HepG2 (cell line): Measurements from ENCODE around the gene SOWAHA. TPM values are rescaled to one million over a fixed set of nuclear protein-coding genes. Genes with fewer than 3 reads are reported as not detected.
A peak's percentile ranks its signal among the peaks of the same experiment; 100 is the strongest.
"Not testable (repeated sequence)": the region's sequence is repeated elsewhere in the genome, so short reads cannot be mapped to it uniquely, and the experiment has no call there.

ENCODE experiments used
- ATAC-seq: fragments of 200-7000 bp; cut with Tn5 transposase; 3 replicates; pipeline ENCODE4 v1.9.1; 2020; ENCODE audit warnings: mild to moderate bottlenecking, moderate library complexity
- BruUV-seq: library from RNA; stranded (reverse); fragments of 400-500 nt; replicated peaks from 2 replicates; lab custom pipeline; 2021; lab: Mats Ljungman, UMichigan
- CTCF ChIA-PET: fragments of 300-600 bp; formaldehyde crosslinking; extraction: SDS; loops from one replicate; lab custom pipeline; 2021; ENCODE audit warnings: low total read pairs, inconsistent platforms, low intra/inter-chr PET ratio; lab: Yijun Ruan, JAX
- POLR2A ChIA-PET: fragments of 350-600 bp; sonication (Branson Sonifier 250); formaldehyde crosslinking; loops from one replicate; lab custom pipeline; 2020; ENCODE audit warnings: antibody characterized with exemption, inconsistent platforms; lab: Yijun Ruan, JAX
- DNase-seq: peaks from one replicate; pipeline ENCODE4 v3.0.0-alpha.2; 2015; ENCODE audit warnings: low spot score
- FAIRE-seq: peaks from 3 replicates; lab custom pipeline; 2011; peaks lifted over from hg19 to GRCh38; lab: Jason Lieb, UNC
- H2AFZ ChIP-seq: one replicate; pipeline ENCODE4 v1.6.1; 2011; ENCODE audit warnings: low read length, inconsistent platforms
- H3K27ac ChIP-seq: fragments of 300-600 bp; 3 replicates; pipeline ENCODE4 v1.8.0; 2011; ENCODE audit warnings: mixed run types, mild to moderate bottlenecking, mixed read lengths, low read length, inconsistent platforms; ENCODE audit not compliant: insufficient read depth; ENCODE audit errors: extremely low read length
- H3K27me3 ChIP-seq, 2 experiments: fragments of 200-600 bp in 1 of 2; 2 replicates in 1 of 2; 3 replicates in 1 of 2; pipeline versions ENCODE4 v1.6.0 to v1.8.0; 2011; ENCODE audit warnings: low read length in 2 of 2, mild to moderate bottlenecking in 2 of 2, moderate library complexity in 2 of 2, inconsistent platforms in 1 of 2; ENCODE audit not compliant: insufficient read depth in 2 of 2, control insufficient read depth in 1 of 2
- H3K36me3 ChIP-seq, 2 experiments: fragments of 200-600 bp in 1 of 2; replicated peaks in 1 of 2; 2 replicates in 1 of 2; 3 replicates in 1 of 2; pipeline versions ENCODE4 v1.5.1 to v1.8.0; 2011; ENCODE audit warnings: low read length in 2 of 2, inconsistent platforms in 1 of 2; ENCODE audit not compliant: insufficient read depth in 2 of 2, control insufficient read depth in 1 of 2
- H3K4me1 ChIP-seq: 2 replicates; pipeline ENCODE4 v1.5.1; 2012; ENCODE audit warnings: low read length, inconsistent platforms; ENCODE audit not compliant: insufficient read depth
- H3K4me2 ChIP-seq: 2 replicates; pipeline ENCODE4 v1.6.0; 2011; ENCODE audit warnings: low read depth, low read length, inconsistent platforms
- H3K4me3 ChIP-seq, 3 experiments: fragments of 200-600 bp in 1 of 3; sonication (generic), shearing (Covaris generic) in 1 of 3; replicated peaks in 1 of 3; 2 replicates each; pipeline ENCODE4 v1.5.1; 2011 to 2016; ENCODE audit warnings: low read length in 3 of 3, inconsistent platforms in 2 of 3, low read depth in 2 of 3, mild to moderate bottlenecking in 2 of 3, control low read depth in 1 of 3, mixed read lengths in 1 of 3; ENCODE audit not compliant: insufficient read depth in 1 of 3
- H3K79me2 ChIP-seq: one replicate; pipeline ENCODE4 v1.6.1; 2011; ENCODE audit warnings: low read length, inconsistent platforms; ENCODE audit not compliant: insufficient read depth
- H3K9ac ChIP-seq: 2 replicates; pipeline ENCODE4 v1.6.0; 2011; ENCODE audit warnings: mild to moderate bottlenecking, low read depth, low read length, inconsistent platforms; ENCODE audit not compliant: insufficient read depth
- H3K9me3 ChIP-seq: 2 replicates; pipeline ENCODE4 v1.5.1; 2012; ENCODE audit warnings: mild to moderate bottlenecking, low read length
- H4K20me1 ChIP-seq: 2 replicates; pipeline ENCODE4 v1.6.0; 2011; ENCODE audit warnings: inconsistent platforms, mild to moderate bottlenecking, low read length, moderate library complexity; ENCODE audit not compliant: insufficient read depth
- CEBPB ChIP-seq: IDR thresholded peaks from 2 replicates; pipeline ENCODE4 v1.6.1; 2011; ENCODE audit warnings: low read depth, low read length, improper control_type of control experiment, borderline replicate concordance
- SRSF4 ChIP-seq: fragments of 200-400 bp; formaldehyde crosslinking; IDR thresholded peaks from one replicate; pipeline ENCODE4 v1.6.1; 2018; ENCODE audit warnings: mild to moderate bottlenecking, low read depth, low read length, moderate library complexity; ENCODE audit not compliant: poor library complexity, severe bottlenecking
- ZNF121 ChIP-seq: sonication (generic); formaldehyde crosslinking; IDR thresholded peaks from 2 replicates; pipeline ENCODE4 v1.5.0; 2020; ENCODE audit warnings: mild to moderate bottlenecking, missing genetic modification reagents
- WGBS: methylation state at CpG from one replicate; pipeline ENCODE4 v1.1.6; 2017; ENCODE audit warnings: low lambda C conversion rate; 5-methylcytosine and 5-hydroxymethylcytosine counted together
- in situ Hi-C: cut with HindIII; loops from 2 replicates; pipeline ENCODE4 v1.10.0; 2017; ENCODE audit warnings: low pct_unique_long_range_greater_than_20kb; ENCODE audit not compliant: extremely low pct_ligation_motif_present
- intact Hi-C: fragments of 100-400 bp; cut with micrococcal nuclease; formaldehyde crosslinking; loops from one replicate; pipeline ENCODE4 v1.10.0; 2022; ENCODE audit not compliant: unreplicated experiment
- polyA plus RNA-seq, 8 experiments: library from polyadenylated mRNA; depleted of rRNA in 3 of 8; stranded (reverse) in 7 of 8; unstranded in 1 of 8; fragments of >200 nt; fragmentation: Illumina TruSeq in 4 of 8; extraction: Trizol in 4 of 8; gene quantifications; 2 replicates each; pipeline versions ENCODE4 v1.2.1 to v1.2.3, GENCODE V29; 2011 to 2016; ENCODE audit warnings: low read depth in 4 of 8, missing spikeins in 1 of 8, mixed read lengths in 1 of 8; ENCODE audit not compliant: insufficient read depth in 1 of 8
- total RNA-seq, 5 experiments: library from RNA; depleted of rRNA; stranded (reverse); fragments of >200 nt; fragmentation: Illumina TruSeq; extraction: Trizol; gene quantifications; 2 replicates each; pipeline ENCODE4 v1.2.3, GENCODE V29; 2016; ENCODE audit warnings: low read depth in 1 of 5
- TF ChIP-seq, protein P1 (sequence below): sonication (generic); formaldehyde crosslinking; IDR thresholded peaks from 2 replicates; pipeline ENCODE4 v1.5.0; 2020; ENCODE audit warnings: mild to moderate bottlenecking, missing genetic modification reagents

The SOWAHA gene
- total and polyA plus RNA-seq, 2 of the 13 experiments (the other 11 are each of a cell fraction or from before 2014, with no cell fraction given): 0.95 to 1.9 TPM

DNA sequence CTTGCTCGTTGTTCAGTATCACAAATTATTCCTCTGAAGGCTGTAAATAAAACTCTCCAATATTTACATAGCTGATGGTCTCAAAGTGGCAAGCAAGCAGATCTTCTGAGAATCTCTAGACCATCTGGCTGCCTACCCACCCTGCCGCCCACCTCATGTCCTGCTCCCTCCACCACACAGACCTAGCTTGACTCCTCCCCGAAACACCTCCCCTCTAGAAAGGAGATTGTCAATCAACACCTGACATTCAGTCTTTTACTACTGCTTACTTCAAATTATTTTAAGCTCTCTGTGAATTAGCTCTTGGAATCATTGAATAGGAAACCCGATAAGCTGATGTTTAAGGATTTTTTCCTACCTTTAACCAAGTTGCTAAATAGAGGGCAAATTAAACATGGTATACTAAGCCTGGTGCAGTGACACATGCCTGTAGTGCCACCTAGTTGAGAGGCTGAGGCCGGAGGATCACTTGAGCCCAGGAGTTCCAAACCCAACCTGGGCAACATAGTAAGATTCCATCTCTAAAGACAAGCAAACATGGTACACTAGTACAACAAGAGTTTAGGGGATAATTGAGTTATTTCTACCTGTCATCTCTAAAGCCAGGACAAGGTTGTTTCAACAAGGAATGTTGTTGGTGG is 10.9 kb upstream of the SOWAHA start:
- WGBS: 97% methylated on average over 5 of the region's 5 CpGs
- no peak overlapping the region for H2AFZ ChIP-seq
- peaks cover 17% of the 10 kb centered on the region for H3K79me2 ChIP-seq
- H3K9me3 ChIP-seq: no peaks in the 10 kb centered on the region
- ATAC-seq (no peak), FAIRE-seq (no peak), DNase-seq (no peak)
- H4K20me1 ChIP-seq: no peaks in the 10 kb centered on the region
- H3K27ac ChIP-seq: no peak overlapping the region
- H3K4me3 ChIP-seq: no peak overlapping the region
- H3K4me2 ChIP-seq: no peak overlapping the region
- TF ChIP-seq SRSF4 (no peak), ZNF121 (CRISPR knock-in tag) (peak; percentile 82)
- TF ChIP-seq, protein P1, sequence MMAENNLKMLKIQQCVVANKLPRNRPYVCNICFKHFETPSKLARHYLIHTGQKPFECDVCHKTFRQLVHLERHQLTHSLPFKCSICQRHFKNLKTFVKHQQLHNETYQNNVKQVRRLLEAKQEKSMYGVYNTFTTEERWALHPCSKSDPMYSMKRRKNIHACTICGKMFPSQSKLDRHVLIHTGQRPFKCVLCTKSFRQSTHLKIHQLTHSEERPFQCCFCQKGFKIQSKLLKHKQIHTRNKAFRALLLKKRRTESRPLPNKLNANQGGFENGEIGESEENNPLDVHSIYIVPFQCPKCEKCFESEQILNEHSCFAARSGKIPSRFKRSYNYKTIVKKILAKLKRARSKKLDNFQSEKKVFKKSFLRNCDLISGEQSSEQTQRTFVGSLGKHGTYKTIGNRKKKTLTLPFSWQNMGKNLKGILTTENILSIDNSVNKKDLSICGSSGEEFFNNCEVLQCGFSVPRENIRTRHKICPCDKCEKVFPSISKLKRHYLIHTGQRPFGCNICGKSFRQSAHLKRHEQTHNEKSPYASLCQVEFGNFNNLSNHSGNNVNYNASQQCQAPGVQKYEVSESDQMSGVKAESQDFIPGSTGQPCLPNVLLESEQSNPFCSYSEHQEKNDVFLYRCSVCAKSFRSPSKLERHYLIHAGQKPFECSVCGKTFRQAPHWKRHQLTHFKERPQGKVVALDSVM: peak; percentile 31; the same call in 1 of the 2 replicates
- POLR2A ChIA-PET: interaction anchor here (1.2 to 1.6 kb wide), 2 partner anchors 9 to 11 kb away, joined by 3 read pairs; partner anchors contain the start of gene SOWAHA
- no peak overlapping the region for H3K9ac ChIP-seq
- in situ Hi-C loops (no loop called here), intact Hi-C loops (no loop called here)
- CTCF ChIA-PET: no interaction called here
- peaks cover 45% of the 10 kb centered on the region for H3K4me1 ChIP-seq
- BruUV-seq: no TSS peak
- H3K36me3 ChIP-seq: no peaks in the 10 kb centered on the region; a peak in 1 of 5 replicates
- no peaks in the 10 kb centered on the region; a peak in 1 of 5 replicates for H3K27me3 ChIP-seq

DNA sequence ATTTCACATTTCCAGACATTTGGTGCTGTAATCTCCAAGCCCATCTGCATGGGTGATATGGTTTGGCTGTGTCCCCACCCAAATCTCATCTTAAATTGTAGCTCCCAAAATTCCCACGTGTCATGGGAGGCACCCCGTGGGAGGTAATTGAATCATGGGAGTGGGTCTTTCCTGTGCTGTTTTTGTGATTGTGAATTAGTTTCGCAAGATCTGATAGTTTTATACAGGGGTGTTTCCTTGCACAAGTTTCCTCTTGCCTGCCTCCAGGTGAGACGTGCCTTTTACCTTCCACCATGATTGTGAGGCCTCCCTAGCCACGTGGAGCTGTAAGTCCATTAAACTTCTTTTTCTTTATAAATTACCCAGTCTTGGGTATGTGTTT is 10.4 kb upstream of the SOWAHA start:
- CTCF ChIA-PET, BruUV-seq, H2AFZ ChIP-seq, H3K9me3 ChIP-seq, FAIRE-seq, in situ Hi-C loops, H3K4me3 ChIP-seq, H3K36me3 ChIP-seq, ATAC-seq, intact Hi-C loops, H3K9ac ChIP-seq, H3K27me3 ChIP-seq, H3K4me2 ChIP-seq, H3K27ac ChIP-seq, DNase-seq, H4K20me1 ChIP-seq: not testable (repeated sequence)
- 0 out of 2 replicates have a peak, but pooled peaks have one; percentile 6 for TF ChIP-seq CEBPB
- POLR2A ChIA-PET: interaction anchor here (0.8 to 1.2 kb wide), 2 partner anchors 10 to 11 kb away, joined by 3 read pairs; partner anchors contain the start of gene SOWAHA
- H3K79me2 ChIP-seq: peaks cover 17% of the 10 kb centered on the region
- WGBS: 98% methylated on average over 5 of the region's 5 CpGs
- H3K4me1 ChIP-seq: peaks cover 48% of the 10 kb centered on the region

DNA sequence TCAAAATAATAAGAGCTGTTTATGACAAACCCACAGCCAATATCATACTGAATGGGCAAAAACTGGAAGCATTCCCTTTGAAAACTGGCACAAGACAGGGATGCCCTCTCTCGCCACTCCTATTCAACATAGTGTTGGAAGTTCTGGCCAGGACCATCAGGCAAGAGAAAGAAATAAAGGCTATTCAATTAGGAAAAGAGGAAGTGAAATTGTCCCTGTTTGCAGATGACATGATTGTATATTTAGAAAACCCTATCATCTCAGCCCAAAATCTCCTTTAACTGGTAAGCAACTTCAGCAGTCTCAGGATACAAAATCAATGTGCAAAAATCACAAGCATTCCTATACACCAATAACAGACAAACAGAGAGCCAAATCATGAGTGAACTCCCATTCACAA is 8.9 kb upstream of the SOWAHA start:
- intact Hi-C loops, H3K9ac ChIP-seq, POLR2A ChIA-PET, H3K4me3 ChIP-seq, H4K20me1 ChIP-seq, FAIRE-seq, H2AFZ ChIP-seq, DNase-seq, H3K27me3 ChIP-seq, ATAC-seq, H3K4me2 ChIP-seq, CTCF ChIA-PET, H3K9me3 ChIP-seq, in situ Hi-C loops, H3K27ac ChIP-seq, BruUV-seq, H3K36me3 ChIP-seq: not testable (repeated sequence)
- WGBS: 90% methylated on average over 1 of the region's 1 CpG
- peaks cover 59% of the 10 kb centered on the region for H3K4me1 ChIP-seq
- peaks cover 17% of the 10 kb centered on the region for H3K79me2 ChIP-seq
